Tibial artery (tissue), 4 donors: ENCODE measurements around the gene SLC3A2.
"Not testable (repeated sequence)": the region's sequence is repeated elsewhere in the genome, so short reads cannot be mapped to it uniquely, and the experiment has no call there.

ENCODE experiments used
- DNase-seq, 2 donors: peaks; one replicate each; pipeline ENCODE4 v3.0.0-alpha.2; 2019
- H3K27ac ChIP-seq, 2 donors: fragments of 200-600 bp; sonication (generic) in 1 of 2; 1 replicate in 1 of 2; 2 replicates in 1 of 2; pipeline ENCODE4 v1.5.1; 2018 to 2019; ENCODE audit warnings: mild to moderate bottlenecking in 1 of 2
- H3K27me3 ChIP-seq, 2 donors: fragments of 200-600 bp; sonication (generic) in 1 of 2; one replicate each; pipeline versions ENCODE4 v1.5.1 to v1.6.0; 2016 to 2019
- H3K36me3 ChIP-seq, 3 donors: fragments of 200-600 bp; sonication (generic) in 2 of 3; one replicate each; pipeline ENCODE4 v1.5.1; 2016 to 2019; ENCODE audit warnings: mild to moderate bottlenecking in 2 of 3
- H3K4me1 ChIP-seq, 4 donors: fragments of 200-600 bp; sonication (generic) in 2 of 4; 1 replicate in 3 of 4; 2 replicates in 1 of 4; pipeline ENCODE4 v1.5.1; 2016 to 2019
- H3K4me3 ChIP-seq, 2 donors: fragments of 200-600 bp; sonication (generic) in 1 of 2; 1 replicate in 1 of 2; 2 replicates in 1 of 2; pipeline ENCODE4 v1.5.1; 2018 to 2019; ENCODE audit warnings: mild to moderate bottlenecking in 2 of 2
- H3K9me3 ChIP-seq, 3 donors: fragments of 200-600 bp; sonication (generic) in 1 of 3; one replicate each; pipeline ENCODE4 v1.5.1; 2016 to 2019
- intact Hi-C: fragments of 100-400 bp; cut with DNase I; formaldehyde crosslinking; loops from one replicate; pipeline ENCODE4 v1.15.0; 2023; ENCODE audit warnings: low total_unique reads
- TF ChIP-seq, protein P1 (sequence below), 2 experiments: fragments of 200-600 bp in 1 of 2; fragments of 450-650 bp in 1 of 2; IDR thresholded peaks; one replicate each; pipeline ENCODE4 v1.5.1; 2017 to 2019; ENCODE audit warnings: antibody characterized with exemption in 2 of 2, mild to moderate bottlenecking in 1 of 2, moderate library complexity in 1 of 2

The SLC3A2 gene

DNA sequence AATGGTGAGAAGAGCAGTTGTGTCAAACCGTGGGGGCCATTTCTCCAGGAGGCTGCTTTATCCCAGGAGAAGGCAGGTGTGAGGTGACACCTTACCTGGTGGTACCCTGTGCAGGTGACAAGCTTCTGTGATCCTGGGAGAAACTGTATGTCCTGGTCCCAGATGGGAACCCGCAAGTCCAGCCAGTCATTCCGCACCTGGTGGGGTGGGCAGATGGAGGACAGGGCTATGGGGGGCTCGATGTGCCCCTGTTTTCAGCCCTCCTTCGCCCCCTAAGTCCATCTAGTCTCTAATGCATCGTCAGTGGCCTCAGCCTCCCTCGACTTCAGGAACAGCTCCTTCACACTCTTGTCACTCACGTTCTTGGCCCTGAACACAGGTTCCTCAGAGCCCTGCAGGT is 45.4 kb upstream of the SLC3A2 start:
- no peak overlapping the region for H3K27ac ChIP-seq
- no peaks in the 10 kb centered on the region for H3K27me3 ChIP-seq
- no peaks in the 10 kb centered on the region for H3K9me3 ChIP-seq
- DNase-seq, result no peak
- intact Hi-C loops, result loop anchor here (2.0 to 5.0 kb wide), 2 partner anchors 43 kb away; partner anchors contain the start of gene TMEM223
- peaks cover 0 to 34% (median 23%) of the 10 kb centered on the region in 3 donors for H3K36me3 ChIP-seq
- H3K4me3 ChIP-seq, result no peak overlapping the region
- TF ChIP-seq, protein P1, sequence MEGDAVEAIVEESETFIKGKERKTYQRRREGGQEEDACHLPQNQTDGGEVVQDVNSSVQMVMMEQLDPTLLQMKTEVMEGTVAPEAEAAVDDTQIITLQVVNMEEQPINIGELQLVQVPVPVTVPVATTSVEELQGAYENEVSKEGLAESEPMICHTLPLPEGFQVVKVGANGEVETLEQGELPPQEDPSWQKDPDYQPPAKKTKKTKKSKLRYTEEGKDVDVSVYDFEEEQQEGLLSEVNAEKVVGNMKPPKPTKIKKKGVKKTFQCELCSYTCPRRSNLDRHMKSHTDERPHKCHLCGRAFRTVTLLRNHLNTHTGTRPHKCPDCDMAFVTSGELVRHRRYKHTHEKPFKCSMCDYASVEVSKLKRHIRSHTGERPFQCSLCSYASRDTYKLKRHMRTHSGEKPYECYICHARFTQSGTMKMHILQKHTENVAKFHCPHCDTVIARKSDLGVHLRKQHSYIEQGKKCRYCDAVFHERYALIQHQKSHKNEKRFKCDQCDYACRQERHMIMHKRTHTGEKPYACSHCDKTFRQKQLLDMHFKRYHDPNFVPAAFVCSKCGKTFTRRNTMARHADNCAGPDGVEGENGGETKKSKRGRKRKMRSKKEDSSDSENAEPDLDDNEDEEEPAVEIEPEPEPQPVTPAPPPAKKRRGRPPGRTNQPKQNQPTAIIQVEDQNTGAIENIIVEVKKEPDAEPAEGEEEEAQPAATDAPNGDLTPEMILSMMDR (IDR thresholded peaks at IDR 0.05), result no peak
- H3K4me1 ChIP-seq, result peaks cover 7 to 41% (median 31%) of the 10 kb centered on the region in 4 donors

DNA sequence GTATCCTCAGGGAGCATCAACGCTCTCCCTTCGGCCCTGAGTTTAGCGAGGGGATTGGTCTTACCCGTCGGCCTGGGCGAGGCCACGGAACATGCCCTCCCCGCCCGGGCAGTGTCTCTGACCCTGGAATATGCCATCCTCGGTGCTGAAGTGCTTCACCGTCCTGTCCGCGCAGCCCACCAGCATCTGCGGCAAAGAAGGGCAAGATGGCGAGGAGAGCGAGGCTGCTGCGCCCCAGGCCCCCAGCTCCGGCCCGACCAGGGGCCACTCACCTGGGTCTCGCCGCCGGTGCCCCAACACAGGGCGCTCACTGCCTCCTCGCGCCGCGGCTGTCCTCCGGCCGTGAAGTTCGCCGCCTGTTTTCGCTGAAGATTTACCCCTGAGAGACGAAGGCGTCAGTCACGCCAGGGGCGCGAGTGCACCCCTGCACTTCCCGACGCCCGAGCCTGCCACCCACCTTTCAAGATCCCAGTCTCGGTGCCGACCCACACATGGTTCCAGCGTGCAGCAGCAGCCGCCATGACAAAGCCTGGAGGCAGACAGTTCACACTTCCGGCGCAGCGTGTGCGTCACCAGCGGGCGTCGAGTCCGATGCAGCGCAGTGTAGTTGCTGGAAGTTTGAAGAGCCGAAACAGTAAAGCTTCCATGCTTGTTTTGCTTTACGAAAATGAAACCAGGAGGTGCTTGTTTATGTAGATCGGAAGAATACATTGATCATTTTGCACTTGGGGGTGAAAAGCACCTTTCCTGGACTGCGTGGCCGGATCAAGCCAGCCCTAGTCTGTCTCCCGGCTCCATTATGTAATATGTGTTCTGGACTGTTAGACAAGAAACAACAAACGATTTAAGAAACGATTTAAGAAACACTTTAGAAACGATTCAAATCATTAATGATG is 41.4 kb upstream of the SLC3A2 start, which contains the start of gene WDR74:
TSS of gene WDR74 (minus strand) at position 541 of the 896 bp plus-strand sequence. CDS start at position 521, 20 bp downstream.
- Histone ChIP-seq H3K4me3 (peak within 1 kb of the TSS; percentile 66 to 84), H3K4me1 (peaks cover 0 to 33% (median 15%) of the 10 kb centered on the region in 4 donors), H3K27me3 (no peaks in the 10 kb centered on the region), H3K27ac (peak within 1 kb of the TSS; percentile 91 to 95), H3K36me3 (peaks cover 0 to 24% (median 16%) of the 10 kb centered on the region in 3 donors), H3K9me3 (no peaks in the 10 kb centered on the region)
- intact Hi-C loops, result loop anchor here (5.0 kb wide), 1 partner anchor 47 kb away; the partner anchor contains the start of gene TMEM223
- TF ChIP-seq, protein P1 (IDR thresholded peaks at IDR 0.05), result no peak
- DNase-seq, result peak; percentile 91 to 93

DNA sequence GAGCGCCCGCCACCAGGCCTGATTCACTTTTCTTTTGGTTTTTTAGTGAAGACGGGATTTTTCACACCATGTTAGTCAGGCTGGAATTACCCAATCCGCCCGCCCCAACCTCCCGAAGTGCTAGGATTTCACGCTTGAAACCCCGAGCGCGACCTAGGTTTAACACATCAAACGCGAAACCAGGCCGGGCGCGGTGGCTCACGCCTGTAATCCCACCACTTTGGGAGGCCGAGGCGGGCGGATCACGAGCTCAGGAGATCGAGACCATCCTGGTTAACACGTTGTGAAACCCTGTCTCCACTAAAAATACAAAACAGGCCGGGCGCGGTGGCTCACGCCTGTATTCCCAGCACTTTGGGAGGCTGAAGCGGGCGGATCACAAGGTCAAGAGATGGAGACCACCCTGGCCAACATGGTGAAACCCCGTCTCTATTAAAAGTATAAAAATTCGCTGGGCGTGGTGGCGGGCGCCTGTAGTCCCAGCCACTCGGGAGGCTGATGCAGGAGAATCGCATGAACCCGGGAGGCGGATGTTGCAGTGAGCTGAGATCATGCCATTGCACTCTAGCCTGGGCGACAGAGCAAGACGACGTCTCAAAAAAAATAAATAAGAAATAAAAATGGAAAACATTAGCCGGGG is 39.9 kb upstream of the SLC3A2 start:
- Histone ChIP-seq H3K27ac (peak overlapping the region; percentile 91 to 95), H3K4me3 (peak overlapping the region; percentile 66 to 84), H3K4me1 (peaks cover 0 to 33% (median 15%) of the 10 kb centered on the region in 4 donors)
- H3K27me3 ChIP-seq, intact Hi-C loops, H3K36me3 ChIP-seq, H3K9me3 ChIP-seq: not testable (repeated sequence)
- DNase-seq, result peak; percentile 86 to 89

DNA sequence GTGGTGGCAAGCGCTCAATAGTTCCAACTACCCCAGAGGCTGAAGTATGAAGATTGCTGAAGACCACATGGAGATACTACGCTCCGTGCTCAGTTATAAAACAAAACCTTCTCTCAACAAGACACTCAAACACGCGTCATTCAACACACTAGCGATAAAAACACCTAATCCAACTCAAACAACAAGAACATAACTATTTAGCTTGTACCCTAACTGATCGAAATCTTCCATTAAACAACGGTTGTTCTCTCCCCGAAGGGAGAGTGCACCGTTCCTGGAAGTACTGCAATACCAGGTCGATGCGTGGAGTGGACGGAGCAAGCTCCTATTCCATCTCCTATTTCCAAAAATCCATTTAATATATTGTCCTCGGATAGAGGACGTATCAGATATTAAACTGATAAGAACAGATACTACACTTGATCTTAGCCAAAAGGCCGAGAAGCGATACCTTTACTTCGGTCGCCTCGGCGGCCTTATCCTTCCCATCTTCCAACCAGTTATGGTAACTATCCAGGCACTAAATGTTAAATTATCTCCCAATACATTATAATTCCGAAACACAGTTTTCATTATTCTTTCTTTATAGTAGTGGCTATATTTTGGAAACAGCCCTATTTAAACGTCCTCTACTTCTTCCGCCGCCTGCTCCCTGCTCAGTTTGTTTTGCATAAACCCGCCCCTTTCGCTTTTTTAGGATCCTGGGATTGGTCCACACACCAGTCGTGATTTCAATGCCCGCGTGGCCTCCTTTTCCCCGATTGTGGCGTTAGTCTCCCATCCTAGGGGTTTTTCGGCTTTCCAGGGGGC is 39.1 kb upstream of the SLC3A2 start:
- DNase-seq, result peak; percentile 88 to 92
- H3K27ac ChIP-seq, result peak overlapping the region; percentile 91 to 95
- intact Hi-C loops, result no loop called here
- H3K36me3 ChIP-seq, result peaks cover 0 to 1% (median 0%) of the 10 kb centered on the region in 3 donors
- H3K9me3 ChIP-seq, result no peaks in the 10 kb centered on the region
- no peaks in the 10 kb centered on the region for H3K27me3 ChIP-seq
- TF ChIP-seq, protein P1 (IDR thresholded peaks at IDR 0.05), result peak in 1 of 2 experiments; percentile 37
- peak overlapping the region; percentile 66 to 84 for H3K4me3 ChIP-seq
- H3K4me1 ChIP-seq, result peaks cover 0 to 33% (median 15%) of the 10 kb centered on the region in 4 donors

DNA sequence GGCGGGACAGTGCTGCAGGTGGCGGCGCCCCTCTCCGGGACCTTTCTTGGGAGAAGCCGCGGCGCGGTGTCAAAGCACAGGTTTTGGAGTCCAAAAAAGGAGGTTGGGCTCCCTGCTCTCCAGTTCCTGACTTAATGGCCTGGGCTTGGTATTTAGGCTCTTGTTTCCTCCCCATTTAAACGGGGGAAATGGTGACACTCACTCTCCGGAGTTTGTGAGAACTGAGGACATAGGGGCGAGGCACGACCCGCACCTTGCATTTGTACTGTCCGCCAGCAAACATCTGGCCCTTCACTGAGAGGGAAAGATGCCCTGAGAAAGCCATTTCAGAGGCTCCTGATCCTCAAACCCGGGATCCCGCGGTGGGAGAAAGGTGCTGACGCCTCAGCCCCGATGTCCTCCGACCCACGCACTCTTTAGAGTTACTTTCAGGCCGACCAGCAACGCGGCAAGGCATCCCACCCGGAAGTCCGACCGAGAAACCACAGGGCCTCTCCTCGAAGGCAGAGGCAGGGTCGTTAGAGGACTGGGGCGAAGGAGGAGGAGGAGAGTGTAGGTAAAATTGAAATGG is 38.4 kb upstream of the SLC3A2 start:
- DNase-seq, result peak in 1 of 2 donors; percentile 72
- peak overlapping the region; percentile 50 to 84 for H3K4me3 ChIP-seq
- intact Hi-C loops, result no loop called here
- H3K4me1 ChIP-seq, result peaks cover 0 to 33% (median 15%) of the 10 kb centered on the region in 4 donors
- H3K36me3 ChIP-seq, result no peaks in the 10 kb centered on the region
- H3K9me3 ChIP-seq, result no peaks in the 10 kb centered on the region
- peak overlapping the region; percentile 91 to 95 for H3K27ac ChIP-seq
- TF ChIP-seq, protein P1 (IDR thresholded peaks at IDR 0.05), result no peak
- no peaks in the 10 kb centered on the region for H3K27me3 ChIP-seq

DNA sequence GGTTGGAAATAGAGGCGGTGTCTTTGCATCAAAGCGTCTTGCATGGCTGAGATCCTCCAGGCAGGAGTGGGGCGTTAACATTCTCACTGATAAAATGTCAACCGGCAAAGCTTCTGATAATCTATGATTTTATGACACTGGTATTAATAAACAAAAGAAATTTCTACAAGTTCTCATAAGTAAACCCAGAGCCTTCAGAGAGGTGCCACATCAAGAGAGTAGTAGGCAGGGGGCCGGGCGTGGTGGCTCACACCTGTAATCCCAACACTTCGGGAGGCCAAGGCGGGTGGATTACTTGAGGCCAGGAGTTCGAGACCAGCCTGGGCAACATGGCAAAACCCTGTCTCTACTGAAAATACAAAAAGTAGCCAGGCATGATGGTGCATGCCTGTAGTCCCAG is 37.8 kb upstream of the SLC3A2 start:
- H3K36me3 ChIP-seq, intact Hi-C loops, DNase-seq, H3K4me3 ChIP-seq, H3K9me3 ChIP-seq, H3K27me3 ChIP-seq: not testable (repeated sequence)
- peak overlapping the region; percentile 91 to 95 for H3K27ac ChIP-seq
- H3K4me1 ChIP-seq, result peaks cover 0 to 28% (median 15%) of the 10 kb centered on the region in 4 donors
